Endothelial cell (in vitro differentiated cells): Measurements from ENCODE around the gene RAD51B. TPM values are rescaled to one million over a fixed set of nuclear protein-coding genes. Genes with fewer than 3 reads are reported as not detected.

Experiments
- DNase-seq: peaks from one replicate; pipeline ENCODE4 v3.0.0; 2021; ENCODE audit warnings: low spot score
- H3K27ac Mint-ChIP-seq: one replicate; pipeline ENCODE4 v1.8.0; 2021; ENCODE audit warnings: mixed read lengths, inconsistent platforms; ENCODE audit not compliant: unreplicated experiment
- H3K27me3 Mint-ChIP-seq: one replicate; pipeline ENCODE4 v1.8.0; 2021; ENCODE audit warnings: mild to moderate bottlenecking, moderate library complexity, mixed read lengths, inconsistent platforms; ENCODE audit not compliant: unreplicated experiment
- H3K36me3 Mint-ChIP-seq: one replicate; pipeline ENCODE4 v1.8.0; 2021; ENCODE audit warnings: mild to moderate bottlenecking, low read depth, mixed read lengths, inconsistent platforms; ENCODE audit not compliant: unreplicated experiment
- H3K4me1 Mint-ChIP-seq: one replicate; pipeline ENCODE4 v1.8.0; 2021; ENCODE audit warnings: mild to moderate bottlenecking, mixed read lengths, inconsistent platforms; ENCODE audit not compliant: unreplicated experiment
- H3K4me3 Mint-ChIP-seq: one replicate; pipeline ENCODE4 v1.8.0; 2021; ENCODE audit warnings: mild to moderate bottlenecking, mixed read lengths, inconsistent platforms; ENCODE audit not compliant: unreplicated experiment
- H3K9me3 Mint-ChIP-seq: one replicate; pipeline ENCODE4 v1.8.0; 2021; ENCODE audit warnings: mixed read lengths, inconsistent platforms; ENCODE audit not compliant: unreplicated experiment
- CTCF ChIP-seq: fragments of 200-600 bp; sonication (generic); IDR thresholded peaks from one replicate; pipeline ENCODE4 v1.5.0; 2021; ENCODE audit warnings: antibody characterized with exemption; ENCODE audit not compliant: unreplicated experiment
- total RNA-seq: library from RNA; stranded (reverse); fragmentation: NEBNext Ultra II Directional; extraction: Animal tissue kit (Norgen Biotek cat#: 25700); gene quantifications from one replicate; pipeline ENCODE4 v1.2.1, GENCODE V29; 2021; ENCODE audit not compliant: unreplicated experiment

RAD51B gene
- total RNA-seq, 1 donor from 2014 or later = 23.5 TPM

GRCh38 chr14:68033336-68033932, 213.9 kb downstream of the RAD51B start:
- Mint-ChIP-seq H3K27me3 (no peaks in the 10 kb centered on the region), H3K4me1 (no peaks in the 10 kb centered on the region), H3K27ac (no peak overlapping the region), H3K9me3 (no peaks in the 10 kb centered on the region), H3K36me3 (peaks cover 15% of the 10 kb centered on the region), H3K4me3 (no peak overlapping the region)
- no peak for TF ChIP-seq CTCF
- no peak for DNase-seq

DNA sequence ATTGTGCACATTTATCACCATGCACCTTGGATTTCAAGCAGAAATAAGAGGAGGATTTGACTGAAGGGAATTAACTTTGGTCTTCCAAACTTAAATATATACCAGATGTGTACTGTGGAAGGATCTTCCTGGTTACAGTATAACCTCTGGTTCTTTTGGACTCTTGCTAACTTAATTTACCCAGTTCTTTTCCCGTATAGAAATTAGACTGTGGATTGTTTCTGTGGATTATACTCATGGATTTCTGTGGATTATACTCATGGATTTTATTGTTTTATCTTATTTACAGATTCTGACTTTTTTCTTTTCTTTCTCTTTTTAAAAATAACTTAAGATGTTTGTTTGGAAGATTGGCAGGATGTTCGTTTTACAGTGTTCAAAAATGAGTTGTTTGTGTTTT, 215.3 kb downstream of the RAD51B start:
- TF ChIP-seq CTCF = no peak
- H3K4me3 Mint-ChIP-seq = no peak overlapping the region
- no peaks in the 10 kb centered on the region for H3K9me3 Mint-ChIP-seq
- DNase-seq = no peak
- H3K27ac Mint-ChIP-seq = no peak overlapping the region
- H3K27me3 Mint-ChIP-seq = no peaks in the 10 kb centered on the region
- H3K4me1 Mint-ChIP-seq = no peaks in the 10 kb centered on the region
- peaks cover 5% of the 10 kb centered on the region for H3K36me3 Mint-ChIP-seq

DNA sequence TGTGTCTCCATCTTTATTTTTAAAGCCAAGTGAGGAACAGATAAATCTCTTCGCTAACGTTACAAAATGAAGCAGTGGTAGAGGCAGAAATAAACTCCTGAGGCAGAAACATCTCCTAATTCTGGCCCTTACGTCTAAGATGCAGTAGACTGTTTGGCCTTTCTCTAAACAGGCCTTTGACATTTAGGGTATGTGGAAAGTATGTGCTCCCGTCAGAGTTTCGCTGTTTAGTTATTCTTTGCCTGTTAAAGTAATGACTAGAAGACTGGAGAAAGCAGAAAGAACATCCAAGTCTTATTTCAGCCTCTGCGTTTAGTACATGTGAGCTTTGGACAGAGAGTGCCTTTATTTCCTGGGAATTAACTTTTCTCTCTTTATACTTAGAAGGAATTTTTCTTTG, 216.6 kb downstream of the RAD51B start:
- Mint-ChIP-seq H3K9me3 (no peaks in the 10 kb centered on the region), H3K36me3 (no peaks in the 10 kb centered on the region), H3K27me3 (peaks cover 1% of the 10 kb centered on the region), H3K4me3 (no peak overlapping the region), H3K27ac (no peak overlapping the region), H3K4me1 (peaks cover 4% of the 10 kb centered on the region)
- no peak for TF ChIP-seq CTCF
- DNase-seq = no peak

- no peak for DNase-seq
- no peak overlapping the region for H3K4me3 Mint-ChIP-seq
- no peaks in the 10 kb centered on the region for H3K36me3 Mint-ChIP-seq
- no peaks in the 10 kb centered on the region for H3K9me3 Mint-ChIP-seq
- peaks cover 1% of the 10 kb centered on the region for H3K27me3 Mint-ChIP-seq
- peaks cover 12% of the 10 kb centered on the region for H3K4me1 Mint-ChIP-seq
- no peak overlapping the region for H3K27ac Mint-ChIP-seq
- TF ChIP-seq CTCF = no peak
Measured at GRCh38 chr14:68039593-68039992, 220.0 kb downstream of the RAD51B start.

- Mint-ChIP-seq H3K36me3 (no peaks in the 10 kb centered on the region), H3K9me3 (no peaks in the 10 kb centered on the region), H3K27me3 (peaks cover 1% of the 10 kb centered on the region), H3K4me3 (no peak overlapping the region), H3K4me1 (peaks cover 12% of the 10 kb centered on the region), H3K27ac (no peak overlapping the region)
- TF ChIP-seq CTCF = no peak
- no peak for DNase-seq
Measured at GRCh38 chr14:68040633-68041369, 221.2 kb downstream of the RAD51B start.
